GM20000 (cell line): ENCODE measurements around the gene CLEC20A.

Experiments used
- DNase-seq: peaks from one replicate; pipeline ENCODE4 v3.0.0; 2012; ENCODE audit warnings: low spot score
- TF ChIP-seq, protein P1 (sequence below): IDR thresholded peaks from 2 replicates; pipeline ENCODE4 v1.5.1; 2012; ENCODE audit warnings: mild to moderate bottlenecking, control low read depth; ENCODE audit errors: extremely low read depth, missing control alignments

Gene CLEC20A

DNA sequence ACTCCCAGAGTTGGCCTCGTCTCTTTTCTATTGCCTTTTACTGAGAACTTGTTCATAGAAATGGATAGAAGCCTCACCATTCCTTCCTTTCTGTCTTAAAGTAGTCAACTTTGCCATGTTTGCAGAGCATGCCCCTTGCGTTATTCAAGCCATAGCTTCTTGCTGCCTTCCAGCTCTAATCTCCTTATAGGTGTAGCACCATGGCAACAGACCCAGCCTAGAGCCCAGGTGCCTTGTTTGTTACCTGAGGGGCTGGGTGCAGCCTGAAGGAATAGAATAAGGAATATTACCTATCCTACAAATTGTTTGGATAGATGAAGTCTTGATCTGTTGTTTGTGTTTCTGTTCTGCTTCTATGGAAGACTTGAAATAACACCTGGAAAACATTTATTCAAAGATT lies 59.9 kb downstream of the CLEC20A start:
- TF ChIP-seq, protein P1, sequence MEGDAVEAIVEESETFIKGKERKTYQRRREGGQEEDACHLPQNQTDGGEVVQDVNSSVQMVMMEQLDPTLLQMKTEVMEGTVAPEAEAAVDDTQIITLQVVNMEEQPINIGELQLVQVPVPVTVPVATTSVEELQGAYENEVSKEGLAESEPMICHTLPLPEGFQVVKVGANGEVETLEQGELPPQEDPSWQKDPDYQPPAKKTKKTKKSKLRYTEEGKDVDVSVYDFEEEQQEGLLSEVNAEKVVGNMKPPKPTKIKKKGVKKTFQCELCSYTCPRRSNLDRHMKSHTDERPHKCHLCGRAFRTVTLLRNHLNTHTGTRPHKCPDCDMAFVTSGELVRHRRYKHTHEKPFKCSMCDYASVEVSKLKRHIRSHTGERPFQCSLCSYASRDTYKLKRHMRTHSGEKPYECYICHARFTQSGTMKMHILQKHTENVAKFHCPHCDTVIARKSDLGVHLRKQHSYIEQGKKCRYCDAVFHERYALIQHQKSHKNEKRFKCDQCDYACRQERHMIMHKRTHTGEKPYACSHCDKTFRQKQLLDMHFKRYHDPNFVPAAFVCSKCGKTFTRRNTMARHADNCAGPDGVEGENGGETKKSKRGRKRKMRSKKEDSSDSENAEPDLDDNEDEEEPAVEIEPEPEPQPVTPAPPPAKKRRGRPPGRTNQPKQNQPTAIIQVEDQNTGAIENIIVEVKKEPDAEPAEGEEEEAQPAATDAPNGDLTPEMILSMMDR, result no peak
- no peak for DNase-seq

DNA sequence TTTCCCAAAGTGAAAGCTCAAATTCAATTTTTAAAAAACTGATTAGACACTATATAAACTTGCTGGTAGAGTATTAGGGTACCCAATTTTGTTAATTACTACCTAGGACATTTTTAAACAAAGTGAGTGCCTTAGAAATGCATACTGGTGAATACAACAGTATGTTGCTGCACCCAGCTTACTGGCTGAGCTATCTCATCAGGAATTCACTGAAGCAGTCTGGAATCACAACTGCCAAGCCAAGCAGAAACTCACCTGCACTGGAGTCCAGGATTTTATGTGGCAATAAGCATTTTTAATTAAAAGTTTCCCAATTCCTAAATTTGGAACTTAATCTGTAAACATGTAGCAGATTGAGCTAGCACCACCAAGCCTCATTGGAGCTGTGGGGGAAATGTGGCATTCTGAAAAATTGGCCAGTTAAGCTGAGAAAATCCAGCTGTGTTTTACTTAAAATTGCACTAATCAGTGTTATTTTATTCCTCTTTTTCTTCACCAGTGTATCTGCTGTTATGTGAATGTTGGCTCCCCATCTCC lies 61.8 kb downstream of the CLEC20A start:
- TF ChIP-seq, protein P1, result no peak
- no peak for DNase-seq

DNA sequence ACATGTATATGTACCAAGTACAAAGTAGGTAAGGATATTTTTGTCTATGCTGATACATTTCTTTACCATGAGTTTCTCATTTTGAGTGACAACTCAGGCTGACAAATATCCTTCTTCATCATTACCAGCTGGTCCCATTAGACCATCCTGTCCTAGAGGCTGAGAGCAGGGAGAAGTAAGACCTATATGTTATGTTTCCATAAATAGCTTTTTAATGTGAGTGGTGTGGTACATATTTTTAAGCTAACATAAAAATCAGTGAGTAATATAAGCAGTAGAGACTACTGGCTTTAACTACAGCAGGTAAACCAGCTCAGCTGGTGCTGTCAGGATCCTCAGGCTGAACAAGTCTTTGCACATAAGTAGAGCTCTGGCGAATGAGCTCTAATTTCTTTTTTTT lies 62.4 kb downstream of the CLEC20A start:
- TF ChIP-seq, protein P1, result no peak
- no peak for DNase-seq
